ENCODE results near the gene FANK1.
"Not testable (repeated sequence)": the region's sequence is repeated elsewhere in the genome, so short reads cannot be mapped to it uniquely, and the experiment has no call there.

FANK1 gene

GRCh38 chr10:126037946-126038345 is 141.6 kb downstream of the FANK1 start:
- no peak for DNase-seq

DNA sequence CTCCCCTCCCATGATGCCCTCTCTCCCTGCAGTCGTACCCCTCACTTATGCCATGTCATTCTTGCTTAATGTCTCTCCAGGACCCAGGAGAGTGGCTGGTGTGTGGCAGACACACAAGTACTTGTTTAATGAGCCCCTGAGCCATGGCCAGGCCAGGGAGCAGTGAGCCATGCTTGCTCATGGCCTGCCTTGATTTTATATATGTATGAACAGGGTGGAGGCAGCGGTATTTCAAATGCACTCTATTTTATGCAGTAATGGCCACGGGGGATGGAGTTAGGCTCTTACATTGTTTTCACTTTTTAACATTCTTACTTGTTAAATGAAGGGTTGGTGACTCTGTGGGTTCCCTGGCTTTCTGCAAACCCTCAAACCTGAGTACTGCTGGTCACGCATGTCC is 144.8 kb downstream of the FANK1 start:
- no peak for DNase-seq

DNA sequence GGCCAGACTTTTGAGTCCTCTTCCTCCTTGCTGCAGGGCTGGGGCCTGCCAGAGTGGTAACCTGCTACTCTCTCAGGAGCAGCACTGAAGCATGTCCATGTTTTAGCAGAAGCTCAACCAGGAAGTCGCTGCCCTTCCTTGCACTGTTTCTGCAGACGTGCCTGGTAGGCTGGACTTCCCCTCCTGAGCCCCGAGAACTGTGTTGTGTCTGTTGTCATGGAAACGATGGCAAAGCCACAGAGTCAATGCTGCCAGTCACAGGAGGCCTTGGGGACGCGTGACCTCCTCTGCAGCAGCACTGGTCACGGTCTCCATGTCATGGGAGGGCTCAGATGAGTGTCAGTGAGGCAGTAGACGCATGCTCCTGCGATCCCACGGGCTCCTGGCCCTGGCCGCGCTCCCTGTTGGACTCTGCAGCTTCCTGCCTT is 145.5 kb downstream of the FANK1 start:
- DNase-seq: peak; percentile 73

GRCh38 chr10:126042354-126042753 is 146.0 kb downstream of the FANK1 start:
- no peak for DNase-seq

DNA sequence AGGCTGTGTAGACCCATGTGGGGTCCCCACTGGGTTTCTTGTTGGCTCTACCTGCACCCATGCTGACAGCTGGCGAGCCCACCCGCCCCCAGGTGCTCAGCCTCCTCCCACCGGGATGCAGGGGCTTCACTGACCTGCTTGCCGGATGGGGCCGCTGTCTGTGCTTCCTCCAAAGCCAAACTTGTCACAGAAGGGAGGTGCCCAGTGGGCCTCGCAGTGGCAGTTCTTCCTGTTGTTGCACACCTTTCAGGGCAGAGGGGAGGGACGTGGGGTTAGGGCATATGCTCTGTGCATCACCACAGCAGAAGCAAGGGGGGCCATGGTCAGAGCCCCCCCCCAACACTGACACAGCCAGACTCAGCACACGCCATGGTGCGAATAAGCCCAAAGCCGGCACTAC is 146.5 kb downstream of the FANK1 start:
- DNase-seq: no peak

GRCh38 chr10:126043389-126043788 is 147.0 kb downstream of the FANK1 start:
- DNase-seq: no peak

- DNase-seq: no peak
Measured at GRCh38 chr10:126045861-126046260, 149.5 kb downstream of the FANK1 start.

- DNase-seq: no peak
Measured at GRCh38 chr10:126046831-126047230, 150.5 kb downstream of the FANK1 start.

GRCh38 chr10:126047749-126048148 is 151.4 kb downstream of the FANK1 start:
- not testable (repeated sequence) for DNase-seq

DNA sequence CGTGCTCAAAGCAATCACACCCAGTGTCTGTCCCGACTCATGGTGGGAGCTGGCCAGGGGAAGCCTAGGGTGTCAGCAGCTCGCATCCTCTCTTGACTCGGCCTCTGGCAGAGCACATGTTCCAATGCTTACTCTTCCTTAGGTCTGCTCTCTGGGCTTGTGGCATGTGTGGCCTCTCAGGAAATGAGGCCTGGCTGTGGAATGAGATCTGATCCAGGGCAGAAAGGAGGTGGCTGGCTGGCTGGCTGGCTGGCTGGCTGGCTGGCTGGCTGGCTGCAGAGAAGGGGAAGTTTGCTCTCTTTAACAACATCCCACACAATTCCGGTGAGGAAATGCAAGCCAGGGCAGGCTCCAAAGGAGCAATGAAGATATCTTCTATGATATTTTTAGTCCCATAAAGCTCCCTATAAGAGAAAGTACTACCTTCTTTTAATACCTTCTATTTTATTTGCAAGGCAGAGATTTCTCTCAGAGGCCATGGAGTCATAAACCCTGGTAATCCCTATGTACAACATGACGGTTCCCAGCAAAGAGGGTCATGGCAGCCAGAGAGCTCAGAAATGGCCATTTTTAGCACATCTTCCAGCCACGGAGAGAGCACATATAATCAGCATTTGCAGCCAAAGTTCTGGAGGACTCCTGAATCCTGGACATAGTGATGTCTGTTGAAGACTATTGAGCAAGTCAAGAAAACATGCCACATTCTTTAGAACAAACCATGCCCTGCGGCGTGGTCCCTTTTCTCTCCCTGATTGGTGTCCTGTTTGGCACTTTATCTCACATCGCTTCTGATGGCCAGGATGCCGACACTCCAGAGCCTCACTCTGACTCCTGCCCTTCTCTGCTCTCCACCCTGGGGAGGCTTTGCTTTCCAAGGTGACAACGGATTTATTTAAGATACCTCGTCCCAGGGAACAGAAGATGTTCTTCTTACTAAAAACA is 153.7 kb downstream of the FANK1 start:
- no peak for DNase-seq

GRCh38 chr10:126052171-126052570 is 155.8 kb downstream of the FANK1 start:
- DNase-seq: peak; percentile 2

- DNase-seq: no peak
Measured at GRCh38 chr10:126054191-126054590, 157.8 kb downstream of the FANK1 start.

- DNase-seq: no peak
Measured at GRCh38 chr10:126057494-126057893, 161.1 kb downstream of the FANK1 start.

DNA sequence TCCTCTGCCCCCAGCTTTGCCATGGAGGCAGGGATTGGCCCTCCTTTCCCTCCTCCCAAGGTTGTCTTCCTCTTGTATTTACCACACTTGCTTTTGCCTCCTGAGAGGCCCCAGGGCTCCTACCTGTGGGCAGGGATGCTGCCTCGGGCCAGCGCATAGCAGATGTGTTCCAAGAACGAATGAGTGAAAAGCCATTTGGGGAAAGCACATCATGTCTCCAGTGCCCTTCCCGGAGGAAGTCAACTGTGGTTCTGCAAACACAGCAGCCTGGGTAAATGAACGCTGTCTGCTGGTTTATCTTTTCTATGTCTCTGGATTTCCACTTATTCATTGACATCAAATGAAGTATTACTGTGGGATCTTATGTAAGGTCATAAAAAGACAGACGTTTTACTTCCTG is 161.7 kb downstream of the FANK1 start:
- no peak for DNase-seq

- DNase-seq: no peak
Measured at GRCh38 chr10:126058507-126058906, 162.1 kb downstream of the FANK1 start.

All from DMS79 (cell line).